Loucy (cell line): ENCODE data around the gene COBLL1.

Experiments used
- H2AFZ ChIP-seq: fragments of 200-600 bp; sonication (generic); 2 replicates; pipeline ENCODE4 v1.6.0; 2016; ENCODE audit warnings: antibody characterized with exemption, mild to moderate bottlenecking, low read length, moderate library complexity
- H3F3A ChIP-seq: fragments of 200-600 bp; 2 replicates; pipeline ENCODE4 v1.6.0; 2016; ENCODE audit warnings: antibody characterized with exemption, low read depth, mild to moderate bottlenecking
- H3K27me3 ChIP-seq: fragments of 200-600 bp; sonication (generic); 2 replicates; pipeline ENCODE4 v1.6.1; 2014; ENCODE audit warnings: low read length, mild to moderate bottlenecking; ENCODE audit not compliant: insufficient read depth, poor library complexity, severe bottlenecking
- H3K36me3 ChIP-seq: fragments of 200-600 bp; sonication (generic); 2 replicates; pipeline ENCODE4 v1.6.1; 2016; ENCODE audit warnings: low read length; ENCODE audit not compliant: insufficient read depth
- H3K4me1 ChIP-seq: fragments of 200-600 bp; sonication (generic); 2 replicates; pipeline ENCODE4 v1.5.1; 2014; ENCODE audit warnings: low read length, mild to moderate bottlenecking; ENCODE audit not compliant: insufficient read depth, poor library complexity, severe bottlenecking
- H3K4me2 ChIP-seq: fragments of 200-600 bp; sonication (generic); 2 replicates; pipeline ENCODE4 v1.6.0; 2014; ENCODE audit warnings: antibody characterized with exemption, low read length, low read depth, mild to moderate bottlenecking; ENCODE audit not compliant: poor library complexity, severe bottlenecking
- H3K4me3 ChIP-seq: fragments of 200-600 bp; sonication (generic); 2 replicates; pipeline ENCODE4 v1.5.1; 2014; ENCODE audit warnings: low read length, mild to moderate bottlenecking, mixed read lengths; ENCODE audit not compliant: poor library complexity, severe bottlenecking
- H3K79me2 ChIP-seq: fragments of 200-600 bp; sonication (generic); 2 replicates; pipeline ENCODE4 v1.6.1; 2014; ENCODE audit warnings: low read length; ENCODE audit not compliant: insufficient read depth
- H3K9ac ChIP-seq: fragments of 200-600 bp; sonication (generic); 2 replicates; pipeline ENCODE4 v1.6.0; 2014; ENCODE audit warnings: mild to moderate bottlenecking, low read depth, low read length, moderate library complexity; ENCODE audit not compliant: poor library complexity, severe bottlenecking
- H3K9me2 ChIP-seq: fragments of 200-600 bp; sonication (generic); replicated peaks from 2 replicates; pipeline ENCODE4 v1.6.1; 2016; ENCODE audit warnings: low read depth, low read length, mixed read lengths
- H3K9me3 ChIP-seq: fragments of 200-600 bp; sonication (generic); 2 replicates; pipeline ENCODE4 v1.6.1; 2014; ENCODE audit warnings: mild to moderate bottlenecking, antibody characterized with exemption, low read length, low read depth; ENCODE audit not compliant: insufficient read depth
- H4K20me1 ChIP-seq: fragments of 200-600 bp; sonication (generic); 2 replicates; pipeline ENCODE4 v1.6.0; 2014; ENCODE audit warnings: antibody characterized with exemption, low read length, mild to moderate bottlenecking; ENCODE audit not compliant: insufficient read depth, poor library complexity, severe bottlenecking
- CTCF ChIP-seq: fragments of 200-600 bp; sonication (generic); conservative IDR thresholded peaks from 2 replicates; pipeline ENCODE4 v1.5.1; 2014; ENCODE audit warnings: mild to moderate bottlenecking, antibody characterized with exemption, low read length
- EZH2phosphoT487 ChIP-seq: fragments of 200-600 bp; IDR thresholded peaks from 2 replicates; pipeline ENCODE4 v1.6.1; 2018; ENCODE audit warnings: antibody characterized with exemption, mild to moderate bottlenecking, moderate library complexity, borderline replicate concordance

The COBLL1 gene

DNA sequence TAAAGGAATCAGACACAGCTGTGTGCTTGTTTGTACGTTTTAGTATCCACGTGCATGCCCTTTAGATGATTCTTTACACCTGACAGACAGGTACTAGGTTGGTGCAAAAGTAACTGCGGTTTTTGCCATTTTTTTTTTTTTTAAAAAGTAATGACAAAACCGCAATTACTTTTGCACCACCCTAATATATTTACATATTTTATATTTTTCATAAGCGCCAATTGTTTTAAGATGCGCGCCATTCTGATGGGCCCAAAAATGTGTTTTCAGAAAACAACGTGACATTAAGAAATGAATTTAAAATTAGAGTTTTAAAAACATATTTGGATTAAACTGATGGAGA is 972 bp upstream of the COBLL1 start:
- Histone ChIP-seq H3K9ac (no peak overlapping the region), H3K27me3 (no peaks in the 10 kb centered on the region), H3F3A (no peaks in the 10 kb centered on the region), H2AFZ (no peak overlapping the region), H3K9me3 (no peaks in the 10 kb centered on the region), H3K36me3 (no peaks in the 10 kb centered on the region), H4K20me1 (no peaks in the 10 kb centered on the region), H3K4me2 (no peak overlapping the region), H3K9me2 (no peaks in the 10 kb centered on the region), H3K79me2 (no peaks in the 10 kb centered on the region), H3K4me3 (no peak overlapping the region), H3K4me1 (peaks cover 5% of the 10 kb centered on the region)
- TF ChIP-seq EZH2phosphoT487 (no peak), CTCF (no peak)

- no peaks in the 10 kb centered on the region for H3K79me2 ChIP-seq
- H4K20me1 ChIP-seq: no peaks in the 10 kb centered on the region
- no peaks in the 10 kb centered on the region for H3F3A ChIP-seq
- H3K9me3 ChIP-seq: no peaks in the 10 kb centered on the region
- H2AFZ ChIP-seq: no peak overlapping the region
- no peak overlapping the region for H3K4me3 ChIP-seq
- H3K4me2 ChIP-seq: no peak overlapping the region
- H3K9me2 ChIP-seq: no peaks in the 10 kb centered on the region
- H3K4me1 ChIP-seq: peaks cover 5% of the 10 kb centered on the region
- no peak overlapping the region for H3K9ac ChIP-seq
- no peaks in the 10 kb centered on the region for H3K27me3 ChIP-seq
- TF ChIP-seq CTCF: no peak
- TF ChIP-seq EZH2phosphoT487: no peak
- no peaks in the 10 kb centered on the region for H3K36me3 ChIP-seq
Measured at GRCh38 chr2:164840930-164841718, 499 bp downstream of the COBLL1 start.

GRCh38 chr2:164840458-164840929 is 1.1 kb downstream of the COBLL1 start:
- no peak overlapping the region for H3K4me2 ChIP-seq
- H3K79me2 ChIP-seq: no peaks in the 10 kb centered on the region
- no peaks in the 10 kb centered on the region for H4K20me1 ChIP-seq
- H3K9me2 ChIP-seq: no peaks in the 10 kb centered on the region
- H3K4me3 ChIP-seq: no peak overlapping the region
- no peaks in the 10 kb centered on the region for H3F3A ChIP-seq
- H3K4me1 ChIP-seq: peaks cover 5% of the 10 kb centered on the region
- no peaks in the 10 kb centered on the region for H3K9me3 ChIP-seq
- H3K27me3 ChIP-seq: no peaks in the 10 kb centered on the region
- no peaks in the 10 kb centered on the region for H3K36me3 ChIP-seq
- no peak overlapping the region for H2AFZ ChIP-seq
- H3K9ac ChIP-seq: no peak overlapping the region
- no peak for TF ChIP-seq EZH2phosphoT487
- TF ChIP-seq CTCF: no peak
